Spleen (tissue), 11 donors: ENCODE results near the gene MAP1LC3A. TPM values are rescaled to one million over a fixed set of nuclear protein-coding genes. Genes with fewer than 3 reads are reported as not detected.

Source experiments
- DNase-seq: peaks from one replicate; pipeline ENCODE4 v3.0.0-alpha.2; 2020
- H3K27ac ChIP-seq, 8 donors: fragments of 200-600 bp; sonication (generic) in 7 of 8; 1 replicate in 4 of 8; 2 replicates in 4 of 8; pipeline versions ENCODE4 v1.5.0 to v1.8.0; 2016 to 2021; ENCODE audit warnings: inconsistent platforms in 4 of 8, mild to moderate bottlenecking in 4 of 8, moderate library complexity in 1 of 8
- H3K27me3 ChIP-seq, 7 donors: fragments of 200-600 bp; sonication (generic) in 6 of 7; replicated peaks in 1 of 7; 1 replicate in 4 of 7; 2 replicates in 3 of 7; pipeline versions ENCODE4 v1.5.0 to v1.8.0; 2016 to 2021; ENCODE audit warnings: inconsistent platforms in 3 of 7, mild to moderate bottlenecking in 1 of 7
- H3K36me3 ChIP-seq, 6 donors: fragments of 200-600 bp; sonication (generic) in 5 of 6; 1 replicate in 4 of 6; 2 replicates in 2 of 6; pipeline versions ENCODE4 v1.5.0 to v1.8.0; 2016 to 2021; ENCODE audit warnings: inconsistent platforms in 2 of 6
- H3K4me1 ChIP-seq, 6 donors: fragments of 200-600 bp; sonication (generic) in 5 of 6; 1 replicate in 3 of 6; 2 replicates in 3 of 6; pipeline versions ENCODE4 v1.5.0 to v1.8.0; 2016 to 2021; ENCODE audit warnings: inconsistent platforms in 3 of 6
- H3K4me3 ChIP-seq, 8 donors: fragments of 200-600 bp; sonication (generic) in 7 of 8; 1 replicate in 4 of 8; 2 replicates in 4 of 8; pipeline versions ENCODE4 v1.5.0 to v1.8.0; 2016 to 2021; ENCODE audit warnings: inconsistent platforms in 4 of 8, mild to moderate bottlenecking in 4 of 8, moderate library complexity in 2 of 8
- H3K9me3 ChIP-seq, 8 donors: fragments of 200-600 bp; sonication (generic) in 7 of 8; 1 replicate in 4 of 8; 2 replicates in 4 of 8; pipeline versions ENCODE4 v1.5.0 to v1.8.0; 2016 to 2021; ENCODE audit warnings: inconsistent platforms in 4 of 8
- CTCF ChIP-seq, 11 experiments: fragments of 200-600 bp in 7 of 11; fragments of 450-650 bp in 4 of 11; sonication (generic) in 4 of 11; IDR thresholded peaks in 8 of 11; conservative IDR thresholded peaks in 3 of 11; 1 replicate in 7 of 11; 2 replicates in 4 of 11; pipeline versions ENCODE4 v1.4.0 to v1.8.0; 2016 to 2021; ENCODE audit warnings: antibody characterized with exemption in 11 of 11, inconsistent platforms in 4 of 11, mild to moderate bottlenecking in 1 of 11
- POLR2A ChIP-seq, 3 donors: fragments of 450-650 bp; IDR thresholded peaks; one replicate each; pipeline ENCODE4 v1.5.1; 2017; ENCODE audit warnings: antibody characterized with exemption in 3 of 3, mild to moderate bottlenecking in 1 of 3
- POLR2AphosphoS5 ChIP-seq, 3 donors: sonication (generic); formaldehyde crosslinking; IDR thresholded peaks; one replicate each; pipeline ENCODE4 v1.5.1; 2017; ENCODE audit warnings: antibody characterized with exemption in 3 of 3
- whole genome bisulfite sequencing, 5 donors: extraction: QIAGEN DNeasy Blood & Tissue Kit in 3 of 5; methylation state at CpG; one replicate each; pipeline versions ENCODE4 v1.1.5 to v1.1.7; 2013 to 2018; 5-methylcytosine and 5-hydroxymethylcytosine counted together
- intact Hi-C: fragments of 100-400 bp; cut with DNase I; formaldehyde crosslinking; loops from one replicate; pipeline ENCODE4 v1.15.0; 2023; ENCODE audit warnings: low total_unique reads
- polyA plus RNA-seq, 3 donors: library from polyadenylated mRNA; stranded (reverse); fragments of 200-250 nt; gene quantifications; one replicate each; pipeline ENCODE4 v1.2.1, GENCODE V29; 2013
- total RNA-seq, 7 donors: library from RNA; depleted of rRNA in 3 of 7; stranded (reverse); fragments of >200 nt in 3 of 7; fragmentation: NEBNext Ultra II Directional in 4 of 7; extraction: Animal tissue kit (Norgen Biotek cat#: 25700) in 4 of 7; gene quantifications; one replicate each; pipeline versions ENCODE4 v1.1.0 to v1.2.1, GENCODE V29; 2016 to 2021
- donor health status: healthy with polysubstance abuse.
- donor health status: DM: no; HTN: no; CAD: no; lungs with moderate emphysema.
- donor health status: DM: no; HTN: no; CAD: no.
- donor health status: Bipolar disorder and iron deficiency.
- donor health status: healthy.
- donor health status: DM: no; HTN: no; CAD: no.
- donor health status: DM: yes; HTN: yes; CAD: no.

Gene MAP1LC3A
- total and polyA plus RNA-seq, 10 donors = 13.0 to 56.7 (median 30.1) TPM

GRCh38 chr20:34579191-34579978 is 20.9 kb downstream of the MAP1LC3A start:
- no peak for TF ChIP-seq POLR2AphosphoS5 (IDR thresholded peaks at IDR 0.05)
- TF ChIP-seq POLR2A (IDR thresholded peaks at IDR 0.05) = no peak
- peak in 3 of 11 experiments; percentile 18 to 24 (median 22) for TF ChIP-seq CTCF (IDR thresholded peaks at IDR 0.05 in 8 of 11, conservative IDR thresholded peaks at IDR 0.05 in 3 of 11)
- Histone ChIP-seq H3K36me3 (peaks cover 0 to 49% (median 11%) of the 10 kb centered on the region in 6 donors), H3K4me3 (no peak overlapping the region), H3K27ac (peak overlapping the region; percentile 9 to 73 (median 48)), H3K9me3 (peaks cover 0 to 6% (median 0%) of the 10 kb centered on the region in 8 donors), H3K27me3 (no peaks in the 10 kb centered on the region), H3K4me1 (peaks cover 11 to 60% (median 39%) of the 10 kb centered on the region in 6 donors)
- DNase-seq = no peak
- WGBS, 5 donors = 78 to 89% (median 86%) methylated on average over 11 of the region's 11 CpGs
- intact Hi-C loops = no loop called here

- no peaks in the 10 kb centered on the region for H3K27me3 ChIP-seq
- H3K36me3 ChIP-seq = peaks cover 0 to 47% (median 16%) of the 10 kb centered on the region in 6 donors
- TF ChIP-seq POLR2AphosphoS5 (IDR thresholded peaks at IDR 0.05) = peak in 2 of 3 donors; percentile 12 to 56
- TF ChIP-seq POLR2A (IDR thresholded peaks at IDR 0.05) = no peak
- H3K4me3 ChIP-seq = peak overlapping the region in 1 of 8 donors; percentile 8
- H3K4me1 ChIP-seq = peaks cover 11 to 60% (median 39%) of the 10 kb centered on the region in 6 donors
- no peak for DNase-seq
- 73 to 85% (median 83%) methylated on average over 7 of the region's 7 CpGs for WGBS, 5 donors
- H3K9me3 ChIP-seq = peaks cover 0 to 6% (median 0%) of the 10 kb centered on the region in 8 donors
- intact Hi-C loops = no loop called here
- H3K27ac ChIP-seq = peak overlapping the region; percentile 9 to 73 (median 48)
These were observed 21.7 kb downstream of the MAP1LC3A start for GRCh38 chr20:34579979-34580940.

DNA sequence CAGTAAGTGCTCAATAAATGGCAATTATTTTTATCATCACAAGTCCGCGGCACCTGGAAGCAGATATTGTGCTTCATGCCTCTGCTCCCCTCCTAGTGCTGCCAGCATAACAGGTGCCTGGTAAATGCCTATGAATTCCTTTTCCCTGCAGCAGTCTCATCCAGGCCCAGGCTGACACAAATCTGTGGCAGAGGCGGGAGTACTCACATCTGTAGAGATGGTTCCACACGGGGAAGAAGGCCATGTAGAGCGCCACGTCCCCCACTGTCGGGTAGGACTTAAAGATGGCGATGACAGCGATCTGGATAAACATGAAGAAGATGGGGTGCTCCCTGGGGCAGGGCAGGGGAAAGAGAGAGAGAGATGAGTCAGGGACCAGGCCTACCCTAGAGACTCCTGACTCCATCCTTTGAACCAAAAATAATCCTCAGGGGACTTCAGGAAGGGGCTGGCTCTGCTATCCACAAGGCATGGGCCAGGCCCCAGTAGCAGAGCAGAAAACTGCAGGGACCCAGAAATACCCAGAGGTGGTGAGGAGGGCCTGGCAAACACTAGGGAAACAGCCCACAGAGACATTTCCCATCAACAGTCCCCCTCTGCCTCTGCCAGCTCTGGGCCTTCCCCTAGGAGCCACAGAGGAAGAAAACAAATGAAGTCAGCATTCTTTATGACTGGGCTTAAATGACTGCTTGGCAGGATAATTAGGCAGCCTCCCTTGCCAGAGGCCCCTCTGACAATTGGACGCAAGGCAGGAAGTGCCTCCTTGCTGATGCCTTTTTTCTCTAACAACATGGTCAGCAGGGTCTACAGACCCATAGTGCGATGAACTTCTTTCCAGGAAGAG is 23.0 kb downstream of the MAP1LC3A start:
- peaks cover 0 to 57% (median 17%) of the 10 kb centered on the region in 6 donors for H3K36me3 ChIP-seq
- intact Hi-C loops = no loop called here
- no peak overlapping the region for H3K4me3 ChIP-seq
- WGBS, 5 donors = 73 to 85% (median 83%) methylated on average over 11 of the region's 11 CpGs
- H3K27me3 ChIP-seq = no peaks in the 10 kb centered on the region
- TF ChIP-seq POLR2AphosphoS5 (IDR thresholded peaks at IDR 0.05) = peak in 1 of 3 donors; percentile 56
- no peak for TF ChIP-seq CTCF (IDR thresholded peaks at IDR 0.05 in 8 of 11, conservative IDR thresholded peaks at IDR 0.05 in 3 of 11)
- peaks cover 0 to 6% (median 0%) of the 10 kb centered on the region in 8 donors for H3K9me3 ChIP-seq
- peaks cover 11 to 60% (median 39%) of the 10 kb centered on the region in 6 donors for H3K4me1 ChIP-seq
- peak overlapping the region; percentile 45 to 73 (median 64) for H3K27ac ChIP-seq
- no peak for DNase-seq

DNA sequence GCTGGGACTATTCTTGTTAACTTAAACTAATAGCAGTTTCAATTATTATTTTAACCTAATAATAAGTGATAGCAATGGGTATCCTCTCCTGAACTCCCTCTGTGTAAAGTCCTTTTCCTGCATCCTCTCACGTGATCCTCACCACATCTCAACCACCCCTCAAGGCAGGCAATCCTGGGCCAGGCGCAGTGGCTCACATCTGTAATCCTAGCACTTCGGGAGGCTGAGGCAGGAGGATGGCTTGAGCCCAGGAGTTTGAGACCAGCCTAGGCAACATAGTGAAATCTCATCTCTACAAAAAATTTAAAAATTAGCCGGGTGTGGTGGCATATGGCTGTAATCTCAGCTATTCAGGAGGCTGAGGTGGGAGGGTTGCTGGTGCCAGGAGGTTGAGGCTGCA is 23.7 kb downstream of the MAP1LC3A start:
- peaks cover 0 to 6% (median 0%) of the 10 kb centered on the region in 8 donors for H3K9me3 ChIP-seq
- 80 to 91% (median 83%) methylated on average over 4 of the region's 4 CpGs for WGBS, 5 donors
- no peaks in the 10 kb centered on the region for H3K27me3 ChIP-seq
- peaks cover 0 to 63% (median 19%) of the 10 kb centered on the region in 6 donors for H3K36me3 ChIP-seq
- H3K4me3 ChIP-seq = no peak overlapping the region
- H3K4me1 ChIP-seq = peaks cover 11 to 60% (median 39%) of the 10 kb centered on the region in 6 donors
- DNase-seq = no peak
- peak overlapping the region; percentile 45 to 73 (median 64) for H3K27ac ChIP-seq
- intact Hi-C loops = no loop called here
- TF ChIP-seq CTCF (IDR thresholded peaks at IDR 0.05 in 8 of 11, conservative IDR thresholded peaks at IDR 0.05 in 3 of 11) = no peak
- TF ChIP-seq POLR2AphosphoS5 (IDR thresholded peaks at IDR 0.05) = no peak
- no peak for TF ChIP-seq POLR2A (IDR thresholded peaks at IDR 0.05)
